ENCODE results near the gene ZNF267.

ZNF267 gene

DNA sequence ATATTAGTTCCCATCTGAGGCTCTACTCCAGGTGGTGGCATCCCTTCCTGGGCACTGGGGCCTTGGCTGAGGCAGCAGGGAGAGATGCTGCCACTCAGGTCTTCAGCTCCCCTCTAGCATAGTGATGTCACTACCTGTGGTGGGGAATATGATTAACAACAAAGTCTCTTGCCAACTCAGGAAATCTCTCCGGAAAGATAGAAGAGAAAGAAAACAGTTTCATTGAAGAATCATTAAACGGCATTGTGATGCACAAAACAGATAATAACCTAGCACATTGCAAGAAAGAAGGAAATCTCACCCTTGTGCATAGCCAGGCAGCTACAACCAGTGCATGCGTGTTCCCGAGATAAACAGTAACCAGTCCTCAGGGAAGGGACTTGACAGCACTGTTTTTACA lies 12.2 kb upstream of the ZNF267 start:
- TF ChIP-seq, protein P1, sequence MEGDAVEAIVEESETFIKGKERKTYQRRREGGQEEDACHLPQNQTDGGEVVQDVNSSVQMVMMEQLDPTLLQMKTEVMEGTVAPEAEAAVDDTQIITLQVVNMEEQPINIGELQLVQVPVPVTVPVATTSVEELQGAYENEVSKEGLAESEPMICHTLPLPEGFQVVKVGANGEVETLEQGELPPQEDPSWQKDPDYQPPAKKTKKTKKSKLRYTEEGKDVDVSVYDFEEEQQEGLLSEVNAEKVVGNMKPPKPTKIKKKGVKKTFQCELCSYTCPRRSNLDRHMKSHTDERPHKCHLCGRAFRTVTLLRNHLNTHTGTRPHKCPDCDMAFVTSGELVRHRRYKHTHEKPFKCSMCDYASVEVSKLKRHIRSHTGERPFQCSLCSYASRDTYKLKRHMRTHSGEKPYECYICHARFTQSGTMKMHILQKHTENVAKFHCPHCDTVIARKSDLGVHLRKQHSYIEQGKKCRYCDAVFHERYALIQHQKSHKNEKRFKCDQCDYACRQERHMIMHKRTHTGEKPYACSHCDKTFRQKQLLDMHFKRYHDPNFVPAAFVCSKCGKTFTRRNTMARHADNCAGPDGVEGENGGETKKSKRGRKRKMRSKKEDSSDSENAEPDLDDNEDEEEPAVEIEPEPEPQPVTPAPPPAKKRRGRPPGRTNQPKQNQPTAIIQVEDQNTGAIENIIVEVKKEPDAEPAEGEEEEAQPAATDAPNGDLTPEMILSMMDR (IDR thresholded peaks at IDR 0.05; ENCODE audit: extremely low read depth, insufficient read depth, missing control alignments) = no peak
- in situ Hi-C loops (cut with MboI; ENCODE audit: low pct_unique_long_range_greater_than_20kb, low sequenced_read_pairs, unreplicated experiment) = loop anchor here (25.0 kb wide), 1 partner anchor 399 kb away; the partner anchor contains the start of genes ARMC5 and TGFB1I1
- DNase-seq (ENCODE audit: low spot score) = no peak

DNA sequence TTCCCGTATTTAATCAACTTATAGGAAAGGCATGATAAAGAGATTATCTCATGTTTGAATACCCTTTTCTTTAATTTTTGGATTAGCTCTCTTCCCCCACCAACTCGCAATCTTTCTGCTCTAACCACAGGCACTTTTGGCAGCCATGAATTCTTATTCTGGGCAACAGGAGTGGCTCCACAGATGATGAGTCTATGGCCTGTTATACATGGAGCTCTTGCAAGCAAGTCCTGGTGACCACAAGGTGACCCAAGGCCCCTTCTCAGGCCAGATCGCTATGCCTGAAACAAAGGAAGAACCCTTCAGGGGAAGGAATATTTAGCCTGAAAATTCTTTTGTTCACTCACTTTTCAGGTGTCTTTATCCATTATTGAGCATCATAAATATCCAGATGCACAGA lies 10.8 kb upstream of the ZNF267 start:
- in situ Hi-C loops (cut with MboI; ENCODE audit: low pct_unique_long_range_greater_than_20kb, low sequenced_read_pairs, unreplicated experiment) = loop anchor here (25.0 kb wide), 1 partner anchor 400 kb away; the partner anchor contains the start of genes ARMC5 and TGFB1I1
- DNase-seq (ENCODE audit: low spot score) = no peak
- TF ChIP-seq, protein P1 (IDR thresholded peaks at IDR 0.05; ENCODE audit: extremely low read depth, insufficient read depth, missing control alignments) = no peak

DNA sequence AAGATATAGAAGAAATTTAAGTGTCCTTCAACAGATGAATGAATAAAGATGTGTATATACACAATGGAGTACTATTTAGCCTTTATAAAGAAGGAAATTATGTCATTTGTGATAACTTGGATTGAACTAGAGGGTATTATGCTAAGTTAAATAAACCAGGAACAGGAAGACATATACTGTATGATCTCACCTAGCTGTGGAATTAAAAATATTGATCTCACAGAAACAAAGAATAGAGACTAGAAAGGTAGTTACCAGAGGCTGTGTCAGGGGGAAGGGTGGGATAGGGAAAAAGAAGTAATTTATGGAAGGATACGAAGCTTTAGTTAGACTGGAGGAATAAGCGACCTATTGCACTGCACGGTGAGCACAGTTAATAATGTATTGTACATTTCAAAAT lies 5.4 kb upstream of the ZNF267 start:
- in situ Hi-C loops (cut with MboI; ENCODE audit: low pct_unique_long_range_greater_than_20kb, low sequenced_read_pairs, unreplicated experiment) = loop anchor here (25.0 kb wide), 1 partner anchor 406 kb away; the partner anchor contains the start of genes ARMC5 and TGFB1I1
- TF ChIP-seq, protein P1 (IDR thresholded peaks at IDR 0.05; ENCODE audit: extremely low read depth, insufficient read depth, missing control alignments) = no peak
- DNase-seq (ENCODE audit: low spot score) = no peak

DNA sequence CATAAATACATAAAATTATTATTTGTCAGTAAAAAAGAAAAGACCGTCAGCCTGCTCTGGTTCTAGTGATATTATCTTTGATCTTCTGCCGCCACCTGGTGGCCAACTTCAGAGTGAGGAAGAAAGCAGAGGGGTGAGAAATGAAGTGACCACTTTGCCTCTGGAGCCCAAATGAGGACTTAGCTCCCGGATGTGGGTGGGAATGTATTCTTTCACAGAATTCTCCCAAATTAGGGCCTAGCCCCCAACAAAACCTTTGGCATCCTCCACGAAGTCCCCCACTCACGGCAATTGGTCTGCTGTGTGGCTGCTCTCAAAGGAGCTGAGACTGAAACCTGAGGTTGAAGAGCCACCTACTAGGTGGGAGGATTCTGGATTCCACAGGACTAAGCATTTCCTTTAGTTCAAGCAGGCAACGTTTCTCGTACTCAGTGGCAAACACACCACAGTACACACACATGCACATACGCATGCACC lies 4.9 kb upstream of the ZNF267 start:
- TF ChIP-seq, protein P1 (IDR thresholded peaks at IDR 0.05; ENCODE audit: extremely low read depth, insufficient read depth, missing control alignments) = peak; percentile 75
- in situ Hi-C loops (cut with MboI; ENCODE audit: low pct_unique_long_range_greater_than_20kb, low sequenced_read_pairs, unreplicated experiment) = loop anchor here (25.0 kb wide), 1 partner anchor 406 kb away; the partner anchor contains the start of genes ARMC5 and TGFB1I1
- DNase-seq (ENCODE audit: low spot score) = peak; percentile 55

DNA sequence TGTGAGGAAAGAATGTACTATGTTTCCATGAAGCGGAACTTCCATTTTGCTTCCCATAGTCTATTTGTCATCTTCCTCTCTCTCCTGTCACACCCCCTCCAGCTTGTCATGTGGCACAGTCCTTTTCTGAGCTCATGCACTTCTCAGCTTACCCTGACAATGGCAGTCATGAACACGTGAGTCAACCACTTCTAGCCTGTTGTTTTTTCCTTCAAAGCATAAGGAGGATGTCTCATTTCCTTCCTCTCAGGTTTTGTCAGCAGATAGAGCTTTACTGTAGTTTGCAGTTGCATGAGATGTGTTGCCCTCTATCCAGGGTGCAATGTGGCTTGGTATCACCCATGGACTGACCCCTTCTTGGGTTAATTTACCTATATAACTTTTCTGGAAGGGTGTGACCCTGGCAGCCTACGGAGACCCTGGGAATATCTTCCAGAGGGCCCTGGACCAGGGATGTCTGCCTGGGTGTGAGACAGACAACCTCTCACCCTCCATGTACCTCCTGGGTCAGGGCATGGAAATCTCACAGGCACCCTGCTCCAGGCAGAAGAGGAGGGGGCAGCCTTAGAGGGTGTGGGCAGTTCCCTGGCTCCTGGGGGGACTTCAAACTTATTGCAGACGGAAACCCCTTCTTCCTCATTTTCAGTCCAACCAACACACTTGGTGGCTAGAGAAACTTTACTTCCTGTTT lies 4.0 kb upstream of the ZNF267 start:
- in situ Hi-C loops (cut with MboI; ENCODE audit: low pct_unique_long_range_greater_than_20kb, low sequenced_read_pairs, unreplicated experiment) = loop anchor here (25.0 kb wide), 1 partner anchor 407 kb away; the partner anchor contains the start of genes ARMC5 and TGFB1I1
- DNase-seq (ENCODE audit: low spot score) = peak; percentile 34
- TF ChIP-seq, protein P1 (IDR thresholded peaks at IDR 0.05; ENCODE audit: extremely low read depth, insufficient read depth, missing control alignments) = no peak

DNA sequence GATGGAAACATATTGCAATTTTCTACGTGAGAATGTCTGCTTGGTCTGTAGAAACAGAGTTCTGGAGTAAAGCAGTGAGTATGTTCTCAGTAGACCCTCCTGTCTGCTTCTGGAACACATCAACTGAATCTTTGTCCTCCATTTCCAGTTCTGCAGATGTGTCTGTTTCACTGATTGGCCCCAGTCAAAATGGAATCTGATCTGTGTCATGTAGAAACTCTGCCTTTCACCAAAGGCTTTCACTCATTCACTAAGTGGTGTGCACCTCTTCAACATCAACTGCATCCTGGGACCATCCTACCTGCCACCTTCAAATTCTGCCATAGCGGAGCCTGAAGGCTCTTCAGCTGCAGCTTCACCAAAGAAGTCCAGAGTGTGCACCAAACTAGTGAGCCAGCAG lies 2.8 kb upstream of the ZNF267 start:
- in situ Hi-C loops (cut with MboI; ENCODE audit: low pct_unique_long_range_greater_than_20kb, low sequenced_read_pairs, unreplicated experiment) = loop anchor here (25.0 kb wide), 1 partner anchor 409 kb away; the partner anchor contains the start of genes ARMC5 and TGFB1I1
- no peak for DNase-seq (ENCODE audit: low spot score)
- TF ChIP-seq, protein P1 (IDR thresholded peaks at IDR 0.05; ENCODE audit: extremely low read depth, insufficient read depth, missing control alignments) = no peak

All from GM13977 (cell line).